Stimulated activated CD4-positive, alpha-beta T cell treated with anti-CD3 and anti-CD28 coated beads, TNF-alpha, amount 100 ng/mL, for 1 hour (primary cell): ENCODE results near the gene EMX1.

Experiments used
- DNase-seq, 3 donors: peaks; one replicate each; pipeline ENCODE4 v3.0.0-alpha.2; 2020; ENCODE audit warnings: low read depth in 3 of 3, low spot score in 1 of 3

EMX1 gene

DNA sequence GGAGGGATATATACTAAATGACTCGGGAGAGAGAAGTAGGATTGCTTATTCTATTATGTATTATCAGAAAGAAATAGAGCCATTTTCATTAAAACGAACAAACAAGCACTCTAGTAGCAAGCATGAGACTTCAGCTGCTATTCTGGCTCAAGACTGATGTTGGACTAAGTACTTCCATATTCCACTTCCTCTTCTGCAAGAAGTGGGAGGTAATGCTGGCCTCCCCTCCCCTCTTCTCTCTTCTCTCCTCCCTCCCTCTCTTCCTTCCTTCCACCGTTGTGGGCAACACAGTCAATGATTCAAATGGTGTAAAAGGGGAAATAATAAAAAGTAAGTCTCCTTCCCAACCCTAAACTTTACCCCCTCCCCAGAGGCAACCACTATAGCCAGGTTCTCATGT lies 62.6 kb downstream of the EMX1 start:
- DNase-seq, result no peak

- DNase-seq, result no peak
These were observed 63.4 kb downstream of the EMX1 start for GRCh38 chr2:72980535-72981217.

GRCh38 chr2:72981536-72981935 lies 64.2 kb downstream of the EMX1 start:
- no peak for DNase-seq

- DNase-seq, result no peak
These were observed 64.9 kb downstream of the EMX1 start for GRCh38 chr2:72982219-72982618.

- no peak for DNase-seq
These were observed 65.6 kb downstream of the EMX1 start for GRCh38 chr2:72982781-72983499.

DNA sequence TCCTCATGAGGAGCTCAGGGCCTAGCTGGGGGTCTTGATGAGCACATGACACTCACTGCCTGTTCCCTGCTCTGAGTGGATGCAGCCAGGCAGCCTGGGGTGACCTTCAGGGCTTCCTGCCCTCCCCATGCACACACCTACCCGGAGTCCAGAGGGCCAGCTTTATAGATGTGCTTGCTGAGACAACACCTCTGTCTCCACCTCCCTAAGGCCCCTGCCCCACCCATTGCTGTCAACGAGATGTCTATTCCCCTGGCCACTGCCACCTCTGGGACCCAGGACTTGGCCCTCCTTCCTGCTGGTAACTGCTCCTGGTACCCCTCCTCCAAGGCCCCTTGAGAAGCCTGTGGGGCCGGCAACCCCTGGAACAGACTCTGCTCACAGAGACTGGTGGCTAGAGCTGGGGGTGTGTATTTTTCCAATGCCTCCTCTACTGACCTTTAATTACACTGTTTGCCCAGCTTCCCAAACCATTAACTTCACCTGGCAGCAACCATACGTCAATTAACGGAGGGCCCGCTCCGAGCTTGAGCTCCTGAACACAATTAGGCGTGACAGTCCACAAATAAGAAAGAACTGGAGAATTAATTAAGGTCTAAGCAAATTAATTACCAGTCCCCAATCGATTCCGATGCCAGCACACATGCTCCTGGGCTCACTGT lies 66.3 kb downstream of the EMX1 start:
- no peak for DNase-seq

DNA sequence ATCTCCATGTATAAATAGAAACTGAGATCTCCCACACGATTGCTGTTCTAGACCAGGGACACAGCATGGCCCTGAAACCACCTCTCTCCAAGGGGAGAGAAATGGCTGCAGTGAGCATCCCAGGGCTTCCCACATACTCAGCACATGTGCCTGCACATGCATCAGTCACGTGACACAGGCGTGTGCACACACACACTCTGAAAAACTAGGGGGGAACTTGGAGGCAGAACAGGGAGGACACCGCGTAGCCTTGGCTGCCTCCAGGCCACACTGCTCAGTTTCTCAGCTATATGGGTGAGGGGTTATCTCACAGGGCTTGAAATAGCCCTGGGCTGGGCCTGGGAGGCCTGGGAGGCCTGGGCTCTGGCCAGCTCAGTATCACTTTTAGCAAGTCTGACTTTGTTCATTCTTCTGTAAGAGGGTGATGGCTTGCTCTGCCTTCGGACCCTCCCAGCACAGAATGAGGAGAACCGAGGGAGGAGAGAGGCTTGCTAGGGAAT lies 66.9 kb downstream of the EMX1 start:
- no peak for DNase-seq
